Measurements from ENCODE around the gene RNGTT.
"Not testable (repeated sequence)": the region's sequence is repeated elsewhere in the genome, so short reads cannot be mapped to it uniquely, and the experiment has no call there.

Gene RNGTT

GRCh38 chr6:88914895-88915598, 48.4 kb downstream of the RNGTT start:
- Histone ChIP-seq H3K27ac (ENCODE audit: low read depth, low read length) (no peak overlapping the region), H3K9me3 (ENCODE audit: control insufficient read depth in 5 of 5, low read length in 5 of 5) (peaks cover 0 to 6% (median 2%) of the 10 kb centered on the region in 5 donors), H3K4me1 (ENCODE audit: control insufficient read depth in 5 of 5, insufficient read depth in 5 of 5, low read length in 5 of 5) (peaks cover 0 to 5% (median 0%) of the 10 kb centered on the region in 5 donors), H3K9ac (ENCODE audit: low read length in 5 of 5) (no peak overlapping the region), H3K36me3 (ENCODE audit: control insufficient read depth in 5 of 5, insufficient read depth in 5 of 5, low read length in 5 of 5) (peaks cover 0 to 2% (median 0%) of the 10 kb centered on the region in 5 donors), H3K4me3 (ENCODE audit: low read depth in 1 of 5, low read length in 5 of 5) (no peak overlapping the region), H3K27me3 (ENCODE audit: control insufficient read depth in 5 of 5, insufficient read depth in 4 of 5, low read length in 5 of 5) (no peaks in the 10 kb centered on the region)

DNA sequence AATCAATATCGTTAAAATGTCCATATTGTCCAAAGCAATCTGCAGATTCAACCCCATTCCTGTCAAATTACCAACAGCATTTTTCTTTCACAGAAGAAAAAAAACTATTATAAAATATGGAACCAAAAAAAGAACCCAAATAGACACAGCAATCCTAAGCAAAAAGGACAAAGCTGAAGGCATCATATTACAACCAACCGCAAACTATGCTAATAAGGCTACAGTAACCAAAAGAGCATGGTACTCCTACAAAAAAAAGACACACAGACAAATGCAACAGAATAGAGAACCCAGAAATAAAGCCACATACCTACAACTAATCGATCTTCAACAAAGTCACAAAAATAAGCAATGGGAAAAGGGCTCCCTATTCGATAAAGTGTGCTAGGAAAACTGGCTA, 49.2 kb downstream of the RNGTT start:
- Histone ChIP-seq H3K27ac (ENCODE audit: low read depth, low read length) (no peak overlapping the region), H3K4me1 (ENCODE audit: control insufficient read depth in 5 of 5, insufficient read depth in 5 of 5, low read length in 5 of 5) (peaks cover 0 to 5% (median 0%) of the 10 kb centered on the region in 5 donors), H3K4me3 (ENCODE audit: low read depth in 1 of 5, low read length in 5 of 5) (no peak overlapping the region), H3K36me3 (ENCODE audit: control insufficient read depth in 5 of 5, insufficient read depth in 5 of 5, low read length in 5 of 5) (peaks cover 0 to 2% (median 0%) of the 10 kb centered on the region in 5 donors), H3K9ac (ENCODE audit: low read length in 5 of 5) (no peak overlapping the region), H3K27me3 (ENCODE audit: control insufficient read depth in 5 of 5, insufficient read depth in 4 of 5, low read length in 5 of 5) (no peaks in the 10 kb centered on the region), H3K9me3 (ENCODE audit: control insufficient read depth in 5 of 5, low read length in 5 of 5) (peaks cover 0 to 6% (median 2%) of the 10 kb centered on the region in 5 donors)

DNA sequence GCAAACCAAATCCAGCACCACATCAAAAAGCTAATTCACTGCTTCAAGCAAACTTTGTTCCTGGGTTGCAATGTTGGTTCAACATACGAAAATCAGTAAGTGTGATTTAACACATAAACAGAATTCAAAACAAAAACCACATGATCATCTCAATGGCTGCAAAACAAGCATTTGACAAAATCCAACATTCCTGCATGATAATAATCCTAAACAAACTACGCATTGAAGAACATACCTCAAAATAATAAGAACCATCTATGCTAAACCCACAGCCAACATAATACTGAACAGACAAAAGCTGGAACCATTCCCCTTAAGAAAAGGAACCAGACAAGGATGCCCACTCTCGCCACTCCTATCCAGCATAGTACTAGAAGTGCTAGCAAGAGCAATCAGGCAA, 49.9 kb downstream of the RNGTT start:
- peaks cover 0 to 11% (median 0%) of the 10 kb centered on the region in 5 donors for H3K4me1 ChIP-seq (ENCODE audit: control insufficient read depth in 5 of 5, insufficient read depth in 5 of 5, low read length in 5 of 5)
- peaks cover 0 to 2% (median 0%) of the 10 kb centered on the region in 5 donors for H3K36me3 ChIP-seq (ENCODE audit: control insufficient read depth in 5 of 5, insufficient read depth in 5 of 5, low read length in 5 of 5)
- H3K9ac ChIP-seq (ENCODE audit: low read length in 5 of 5), result no peak overlapping the region
- H3K9me3 ChIP-seq (ENCODE audit: control insufficient read depth in 5 of 5, low read length in 5 of 5), result peaks cover 0 to 6% (median 2%) of the 10 kb centered on the region in 5 donors
- no peak overlapping the region for H3K27ac ChIP-seq (ENCODE audit: low read depth, low read length)
- H3K27me3 ChIP-seq (ENCODE audit: control insufficient read depth in 5 of 5, insufficient read depth in 4 of 5, low read length in 5 of 5), result no peaks in the 10 kb centered on the region
- H3K4me3 ChIP-seq (ENCODE audit: low read depth in 1 of 5, low read length in 5 of 5), result no peak overlapping the region

DNA sequence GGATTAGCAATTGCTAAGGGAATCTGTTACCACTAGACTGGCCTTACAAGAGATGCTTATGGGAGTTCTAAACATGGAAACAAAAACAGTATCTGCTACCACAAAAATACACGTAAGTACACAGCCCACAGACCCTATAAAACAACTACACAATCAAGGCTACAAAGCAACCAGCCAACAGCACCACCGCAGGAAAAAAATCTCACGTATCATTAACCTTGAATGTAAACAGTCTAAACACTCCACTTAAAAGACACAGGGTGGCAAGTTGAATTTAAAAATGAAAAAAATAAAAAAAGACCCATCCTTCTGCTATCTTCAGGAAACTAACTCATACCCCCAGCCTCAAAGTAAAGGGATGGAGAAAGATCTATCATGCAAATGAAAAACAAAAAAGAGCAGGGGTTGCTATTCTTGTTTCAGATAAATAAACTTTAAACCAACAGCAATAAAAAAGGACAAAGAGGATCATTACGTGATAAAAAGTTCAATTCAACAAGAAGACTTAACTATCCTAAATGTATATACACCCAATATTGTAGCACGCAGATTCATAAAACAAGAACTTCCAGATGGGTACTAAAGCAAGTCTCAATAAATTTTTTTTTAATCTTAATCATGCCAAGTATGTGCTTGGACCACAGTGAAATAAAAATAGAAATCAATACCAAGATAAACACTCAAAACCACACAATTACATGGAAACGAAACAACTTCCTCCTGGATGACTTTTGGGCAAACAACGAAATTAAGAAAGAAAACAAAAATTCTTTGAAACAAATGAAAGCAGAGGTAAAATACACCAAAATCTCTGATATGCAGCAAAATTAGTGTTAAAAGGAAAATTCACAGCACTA, 52.3 kb downstream of the RNGTT start:
- H3K9ac ChIP-seq (ENCODE audit: low read length in 5 of 5), result no peak overlapping the region
- H3K27me3 ChIP-seq (ENCODE audit: control insufficient read depth in 5 of 5, insufficient read depth in 4 of 5, low read length in 5 of 5), result no peaks in the 10 kb centered on the region
- H3K4me3 ChIP-seq (ENCODE audit: low read depth in 1 of 5, low read length in 5 of 5), result no peak overlapping the region
- peaks cover 0 to 11% (median 0%) of the 10 kb centered on the region in 5 donors for H3K4me1 ChIP-seq (ENCODE audit: control insufficient read depth in 5 of 5, insufficient read depth in 5 of 5, low read length in 5 of 5)
- peaks cover 0 to 6% (median 2%) of the 10 kb centered on the region in 5 donors for H3K9me3 ChIP-seq (ENCODE audit: control insufficient read depth in 5 of 5, low read length in 5 of 5)
- H3K36me3 ChIP-seq (ENCODE audit: control insufficient read depth in 5 of 5, insufficient read depth in 5 of 5, low read length in 5 of 5), result peaks cover 0 to 2% (median 0%) of the 10 kb centered on the region in 5 donors
- no peak overlapping the region for H3K27ac ChIP-seq (ENCODE audit: low read depth, low read length)

DNA sequence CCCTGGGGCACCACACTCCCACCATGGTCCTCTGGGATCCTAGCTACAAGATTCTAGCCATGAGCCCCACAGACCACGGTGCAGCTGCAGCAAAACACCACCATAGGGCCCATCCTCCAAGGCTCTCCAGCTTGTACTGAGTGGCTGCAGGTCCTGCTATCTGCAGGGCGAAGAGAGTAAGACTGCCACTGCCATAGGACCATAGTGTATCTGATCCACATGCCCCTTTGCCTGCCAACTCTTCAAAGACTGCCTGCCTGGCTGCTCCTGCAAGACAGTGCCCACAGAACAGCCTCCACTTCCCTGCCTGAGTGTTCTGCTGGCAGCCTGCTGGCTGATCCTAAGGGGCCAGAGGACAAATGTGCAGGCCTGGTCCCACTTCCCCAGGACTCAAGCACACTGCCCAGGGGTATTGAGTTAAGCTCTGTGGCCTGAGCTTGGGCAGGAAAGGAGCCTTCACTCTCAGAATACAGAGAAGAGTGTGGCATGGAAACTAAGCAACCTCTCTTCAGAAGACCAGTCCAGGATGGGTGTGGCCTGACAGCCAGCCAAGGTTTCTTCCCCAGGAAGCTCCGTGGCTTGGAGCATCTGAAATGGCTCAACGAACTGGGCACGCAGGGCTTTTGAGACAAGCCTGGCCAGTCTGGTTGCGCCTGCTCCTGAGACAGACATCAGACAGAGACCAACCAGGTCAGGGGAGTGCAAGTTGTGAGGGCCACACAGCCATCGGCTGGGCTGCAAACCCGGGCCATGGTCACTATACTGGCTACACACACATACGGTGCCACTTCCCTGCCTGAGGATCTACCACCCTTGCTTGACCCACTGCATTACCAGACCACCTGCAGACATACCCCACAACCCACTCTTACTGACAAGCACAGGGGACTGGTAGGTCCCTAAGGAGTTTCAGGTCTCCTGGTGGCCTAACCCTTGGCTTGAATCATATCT, 54.5 kb downstream of the RNGTT start:
- Histone ChIP-seq H3K9ac (ENCODE audit: low read length in 5 of 5) (no peak overlapping the region), H3K4me3 (ENCODE audit: low read depth in 1 of 5, low read length in 5 of 5) (no peak overlapping the region), H3K9me3 (ENCODE audit: control insufficient read depth in 5 of 5, low read length in 5 of 5) (no peaks in the 10 kb centered on the region), H3K27me3 (ENCODE audit: control insufficient read depth in 5 of 5, insufficient read depth in 4 of 5, low read length in 5 of 5) (no peaks in the 10 kb centered on the region), H3K27ac (ENCODE audit: low read depth, low read length) (no peak overlapping the region), H3K36me3 (ENCODE audit: control insufficient read depth in 5 of 5, insufficient read depth in 5 of 5, low read length in 5 of 5) (peaks cover 0 to 11% (median 3%) of the 10 kb centered on the region in 5 donors), H3K4me1 (ENCODE audit: control insufficient read depth in 5 of 5, insufficient read depth in 5 of 5, low read length in 5 of 5) (peaks cover 0 to 11% (median 0%) of the 10 kb centered on the region in 5 donors)

GRCh38 chr6:88907148-88907547, 56.3 kb downstream of the RNGTT start:
- H3K4me3 ChIP-seq (ENCODE audit: low read depth in 1 of 5, low read length in 5 of 5); H3K9me3 ChIP-seq (ENCODE audit: control insufficient read depth in 5 of 5, low read length in 5 of 5); H3K9ac ChIP-seq (ENCODE audit: low read length in 5 of 5); H3K27me3 ChIP-seq (ENCODE audit: control insufficient read depth in 5 of 5, insufficient read depth in 4 of 5, low read length in 5 of 5); H3K27ac ChIP-seq (ENCODE audit: low read depth, low read length): not testable (repeated sequence)
- Histone ChIP-seq H3K36me3 (ENCODE audit: control insufficient read depth in 5 of 5, insufficient read depth in 5 of 5, low read length in 5 of 5) (peaks cover 0 to 16% (median 5%) of the 10 kb centered on the region in 5 donors), H3K4me1 (ENCODE audit: control insufficient read depth in 5 of 5, insufficient read depth in 5 of 5, low read length in 5 of 5) (peaks cover 0 to 11% (median 0%) of the 10 kb centered on the region in 5 donors)

DNA sequence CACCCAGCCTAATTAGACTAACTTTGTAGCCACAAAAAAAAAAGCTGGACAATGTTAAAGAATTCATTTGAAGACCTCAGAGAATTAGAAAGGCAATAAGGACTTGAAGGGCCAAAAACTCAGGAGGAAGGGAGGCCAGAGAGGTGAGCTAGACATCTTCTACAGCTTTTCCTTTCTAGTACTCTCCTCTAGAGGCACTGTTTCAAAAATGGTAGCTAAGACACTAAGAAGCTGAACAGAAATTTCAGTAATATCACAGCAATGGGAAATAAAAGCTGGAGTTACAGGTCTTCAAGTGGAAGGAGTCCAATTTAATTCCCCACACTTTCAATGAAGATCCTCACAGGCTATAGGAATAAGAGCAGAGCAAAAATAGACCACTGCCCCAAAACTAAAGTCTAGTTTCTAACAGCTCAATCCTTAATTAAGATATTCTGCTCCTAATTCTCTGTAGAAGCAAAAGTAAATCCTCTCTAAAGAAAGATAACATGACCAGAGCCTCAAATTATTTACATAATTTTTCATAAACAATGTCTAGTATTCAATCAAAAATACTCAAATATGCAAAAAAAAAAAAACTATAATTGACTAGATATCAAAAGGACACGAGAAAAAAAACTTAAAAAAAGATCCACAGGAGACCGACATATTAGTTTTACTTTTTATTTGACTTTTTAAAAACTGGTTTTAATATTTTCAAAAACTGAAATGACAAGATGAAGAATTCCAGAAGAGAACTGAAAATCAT, 63.7 kb downstream of the RNGTT start:
- H3K27me3 ChIP-seq (ENCODE audit: control insufficient read depth in 5 of 5, insufficient read depth in 4 of 5, low read length in 5 of 5), result no peaks in the 10 kb centered on the region
- no peak overlapping the region for H3K9ac ChIP-seq (ENCODE audit: low read length in 5 of 5)
- peaks cover 0 to 15% (median 5%) of the 10 kb centered on the region in 5 donors for H3K36me3 ChIP-seq (ENCODE audit: control insufficient read depth in 5 of 5, insufficient read depth in 5 of 5, low read length in 5 of 5)
- no peak overlapping the region for H3K4me3 ChIP-seq (ENCODE audit: low read depth in 1 of 5, low read length in 5 of 5)
- no peak overlapping the region for H3K27ac ChIP-seq (ENCODE audit: low read depth, low read length)
- H3K4me1 ChIP-seq (ENCODE audit: control insufficient read depth in 5 of 5, insufficient read depth in 5 of 5, low read length in 5 of 5), result no peaks in the 10 kb centered on the region
- H3K9me3 ChIP-seq (ENCODE audit: control insufficient read depth in 5 of 5, low read length in 5 of 5), result no peaks in the 10 kb centered on the region

GRCh38 chr6:88895911-88896310, 67.5 kb downstream of the RNGTT start:
- Histone ChIP-seq H3K9ac (ENCODE audit: low read length in 5 of 5) (no peak overlapping the region), H3K36me3 (ENCODE audit: control insufficient read depth in 5 of 5, insufficient read depth in 5 of 5, low read length in 5 of 5) (peaks cover 0 to 7% (median 0%) of the 10 kb centered on the region in 5 donors), H3K4me3 (ENCODE audit: low read depth in 1 of 5, low read length in 5 of 5) (no peak overlapping the region), H3K27ac (ENCODE audit: low read depth, low read length) (no peak overlapping the region), H3K27me3 (ENCODE audit: control insufficient read depth in 5 of 5, insufficient read depth in 4 of 5, low read length in 5 of 5) (no peaks in the 10 kb centered on the region), H3K4me1 (ENCODE audit: control insufficient read depth in 5 of 5, insufficient read depth in 5 of 5, low read length in 5 of 5) (no peaks in the 10 kb centered on the region), H3K9me3 (ENCODE audit: control insufficient read depth in 5 of 5, low read length in 5 of 5) (no peaks in the 10 kb centered on the region)
